NCI-H1105 (cell line): ENCODE measurements around the gene SERPINB1.
"Not testable (repeated sequence)": the region's sequence is repeated elsewhere in the genome, so short reads cannot be mapped to it uniquely, and the experiment has no call there.

Source experiments
- DNase-seq: peaks from one replicate; lab custom pipeline; 2025; lab: John Stamatoyannopoulos, UW

SERPINB1 gene

GRCh38 chr6:2817903-2818443 is 23.7 kb downstream of the SERPINB1 start:
- DNase-seq = no peak

GRCh38 chr6:2816158-2816557 is 25.5 kb downstream of the SERPINB1 start:
- DNase-seq = no peak

- DNase-seq = no peak
Measured at GRCh38 chr6:2812695-2813094, 29.0 kb downstream of the SERPINB1 start.

GRCh38 chr6:2810092-2810671 is 31.5 kb downstream of the SERPINB1 start:
- no peak for DNase-seq

- no peak for DNase-seq
Measured at GRCh38 chr6:2809015-2809414, 32.6 kb downstream of the SERPINB1 start.

- no peak for DNase-seq
Measured at GRCh38 chr6:2807342-2808090, 34.1 kb downstream of the SERPINB1 start.

GRCh38 chr6:2806644-2807043 is 35.0 kb downstream of the SERPINB1 start:
- DNase-seq = no peak

GRCh38 chr6:2805031-2805430 is 36.6 kb downstream of the SERPINB1 start:
- no peak for DNase-seq

GRCh38 chr6:2804516-2804915 is 37.1 kb downstream of the SERPINB1 start:
- DNase-seq = no peak

GRCh38 chr6:2803731-2804429 is 37.8 kb downstream of the SERPINB1 start:
- DNase-seq = no peak

GRCh38 chr6:2802521-2803060 is 39.1 kb downstream of the SERPINB1 start:
- no peak for DNase-seq

- DNase-seq = not testable (repeated sequence)
Measured at GRCh38 chr6:2801687-2802086, 40.0 kb downstream of the SERPINB1 start.

- no peak for DNase-seq
Measured at GRCh38 chr6:2800552-2801316, 40.9 kb downstream of the SERPINB1 start.

GRCh38 chr6:2799936-2800527 is 41.6 kb downstream of the SERPINB1 start:
- DNase-seq = no peak

GRCh38 chr6:2798586-2799134 is 43.0 kb downstream of the SERPINB1 start:
- DNase-seq = no peak

GRCh38 chr6:2797564-2798031 is 44.1 kb downstream of the SERPINB1 start:
- DNase-seq = no peak

GRCh38 chr6:2796861-2797260 is 44.8 kb downstream of the SERPINB1 start:
- DNase-seq = no peak

- no peak for DNase-seq
Measured at GRCh38 chr6:2795956-2796355, 45.7 kb downstream of the SERPINB1 start.

GRCh38 chr6:2795162-2795561 is 46.5 kb downstream of the SERPINB1 start:
- DNase-seq = no peak

GRCh38 chr6:2794171-2794730 is 47.4 kb downstream of the SERPINB1 start:
- DNase-seq = no peak
